ENCODE results near the gene CHD2.
"Not testable (repeated sequence)": the region's sequence is repeated elsewhere in the genome, so short reads cannot be mapped to it uniquely, and the experiment has no call there.

Gene CHD2

DNA sequence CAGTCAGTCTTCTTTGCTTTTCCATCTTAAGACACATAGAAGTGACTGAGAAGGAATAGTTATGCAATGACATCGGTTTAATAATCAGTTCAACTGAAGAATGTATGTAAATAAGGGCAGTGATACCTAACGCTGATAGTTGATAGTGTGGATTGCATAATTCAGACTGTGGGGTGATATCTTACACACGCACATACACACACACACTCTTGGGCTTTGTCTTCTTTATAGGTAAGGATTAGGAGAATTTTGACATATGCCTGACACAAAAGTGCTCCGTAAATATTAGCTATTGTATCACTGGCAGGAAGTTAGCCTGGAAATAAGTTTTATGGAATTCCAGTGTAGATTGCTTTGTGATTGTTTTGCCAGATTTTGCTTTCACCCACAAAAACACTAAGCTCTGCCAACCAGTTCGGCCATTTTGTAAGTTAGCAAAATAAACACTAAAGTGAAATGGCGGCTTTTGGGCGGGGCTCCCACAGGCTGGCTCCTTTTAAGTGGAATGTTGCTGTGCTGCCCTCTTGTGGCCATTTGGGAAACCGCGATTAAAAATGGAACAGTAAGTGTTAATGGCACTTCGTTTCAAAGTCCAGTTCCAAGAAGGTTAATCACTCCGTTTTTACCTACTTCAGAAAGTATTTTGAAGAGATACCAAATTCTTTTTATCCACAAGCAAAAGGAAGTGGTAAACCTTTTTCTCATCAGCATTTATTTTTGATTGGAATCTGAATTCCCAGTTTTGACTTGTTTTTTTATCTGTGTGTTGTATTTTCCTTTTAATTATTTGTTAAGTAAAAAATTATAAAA lies 17.7 kb downstream of the CHD2 start:
- Histone ChIP-seq H3K27me3 (ENCODE audit: insufficient read depth, insufficient read length) (no peaks in the 10 kb centered on the region), H3K4me3 (ENCODE audit: insufficient read length, low read depth) (no peak overlapping the region), H3K36me3 (ENCODE audit: insufficient read depth, insufficient read length, low read length) (peaks cover 35% of the 10 kb centered on the region), H3K4me1 (ENCODE audit: insufficient read depth, insufficient read length) (peaks cover 3% of the 10 kb centered on the region), H3K9ac (ENCODE audit: insufficient read length, low read depth) (no peak overlapping the region), H3K9me3 (ENCODE audit: insufficient read depth, low read length) (peaks cover 5% of the 10 kb centered on the region; the same call in 1 of the 2 replicates)
- peak; percentile 96 for DNase-seq (ENCODE audit: low read depth, low spot score)
- no peak for TF ChIP-seq SUZ12 (IDR thresholded peaks at IDR 0.05; ENCODE audit: extremely low read depth, insufficient read depth, insufficient read length)
- TF ChIP-seq YY1 (IDR thresholded peaks at IDR 0.05; ENCODE audit: insufficient read depth, insufficient read length): peak; percentile 97

DNA sequence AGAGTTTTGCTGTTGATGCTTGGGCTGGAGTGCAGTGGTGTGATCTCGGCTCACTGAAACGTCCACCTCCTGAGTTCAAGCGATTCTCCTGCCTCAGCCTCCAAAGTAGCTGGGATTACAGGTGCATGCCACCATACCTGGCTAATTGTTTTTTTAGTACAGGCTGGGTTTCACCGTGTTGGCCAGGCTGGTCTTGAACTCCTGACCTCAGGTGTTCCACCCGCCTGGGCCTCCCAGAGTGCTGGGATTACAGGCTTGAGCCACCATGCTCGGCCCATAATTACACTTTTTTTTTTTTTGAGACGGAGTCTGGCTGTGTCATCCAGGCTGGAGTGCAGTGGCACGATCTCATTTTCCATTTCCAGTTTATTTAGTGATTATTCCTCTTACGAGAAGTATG lies 18.8 kb downstream of the CHD2 start:
- not testable (repeated sequence) for H3K9me3 ChIP-seq (ENCODE audit: insufficient read depth, low read length); H3K27me3 ChIP-seq (ENCODE audit: insufficient read depth, insufficient read length); H3K4me3 ChIP-seq (ENCODE audit: insufficient read length, low read depth); H3K4me1 ChIP-seq (ENCODE audit: insufficient read depth, insufficient read length); DNase-seq (ENCODE audit: low read depth, low spot score); H3K9ac ChIP-seq (ENCODE audit: insufficient read length, low read depth)
- H3K36me3 ChIP-seq (ENCODE audit: insufficient read depth, insufficient read length, low read length): peaks cover 42% of the 10 kb centered on the region

DNA sequence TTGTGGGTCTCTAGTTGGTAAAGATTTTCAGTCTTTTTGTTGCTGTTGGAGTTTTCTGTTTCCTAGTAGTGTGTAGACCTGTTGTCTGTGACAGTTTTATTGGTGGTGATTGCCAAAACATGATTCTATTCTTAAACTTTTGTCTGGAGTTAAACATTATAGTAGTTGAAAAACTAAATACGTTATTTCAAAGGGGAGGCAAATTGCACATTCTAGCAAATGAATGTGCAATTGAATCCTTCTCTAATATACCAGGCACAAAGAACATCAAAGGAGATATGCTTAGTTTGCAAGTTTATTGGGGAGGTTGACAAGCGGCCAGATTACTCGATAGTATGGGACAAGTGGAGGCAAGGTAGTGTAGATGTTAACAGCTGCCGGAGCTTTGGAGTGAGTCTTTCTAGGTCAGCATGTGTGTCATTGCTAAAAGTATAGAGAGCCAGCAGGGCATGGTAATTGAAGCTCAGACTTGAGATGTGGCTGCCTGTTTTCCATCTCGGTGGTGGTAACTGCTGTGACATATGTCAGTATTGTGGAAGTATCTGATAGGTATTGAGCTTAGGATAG lies 20.6 kb downstream of the CHD2 start:
- Histone ChIP-seq H3K36me3 (ENCODE audit: insufficient read depth, insufficient read length, low read length) (peaks cover 60% of the 10 kb centered on the region), H3K27me3 (ENCODE audit: insufficient read depth, insufficient read length) (no peaks in the 10 kb centered on the region), H3K9ac (ENCODE audit: insufficient read length, low read depth) (no peak overlapping the region), H3K4me3 (ENCODE audit: insufficient read length, low read depth) (no peak overlapping the region), H3K9me3 (ENCODE audit: insufficient read depth, low read length) (peaks cover 5% of the 10 kb centered on the region; the same call in 1 of the 2 replicates), H3K4me1 (ENCODE audit: insufficient read depth, insufficient read length) (peaks cover 3% of the 10 kb centered on the region)
- TF ChIP-seq SUZ12 (IDR thresholded peaks at IDR 0.05; ENCODE audit: extremely low read depth, insufficient read depth, insufficient read length): no peak
- TF ChIP-seq ZNF274 (IDR thresholded peaks at IDR 0.05; ENCODE audit: low read depth, low read length): no peak
- no peak for TF ChIP-seq YY1 (IDR thresholded peaks at IDR 0.05; ENCODE audit: insufficient read depth, insufficient read length)
- DNase-seq (ENCODE audit: low read depth, low spot score): no peak

GRCh38 chr15:92921215-92922131 lies 21.3 kb downstream of the CHD2 start:
- Histone ChIP-seq H3K4me3 (ENCODE audit: insufficient read length, low read depth) (no peak overlapping the region), H3K9me3 (ENCODE audit: insufficient read depth, low read length) (peaks cover 5% of the 10 kb centered on the region; the same call in 1 of the 2 replicates), H3K27me3 (ENCODE audit: insufficient read depth, insufficient read length) (no peaks in the 10 kb centered on the region), H3K4me1 (ENCODE audit: insufficient read depth, insufficient read length) (peaks cover 3% of the 10 kb centered on the region), H3K9ac (ENCODE audit: insufficient read length, low read depth) (no peak overlapping the region), H3K36me3 (ENCODE audit: insufficient read depth, insufficient read length, low read length) (peaks cover 62% of the 10 kb centered on the region)
- no peak for TF ChIP-seq SUZ12 (IDR thresholded peaks at IDR 0.05; ENCODE audit: extremely low read depth, insufficient read depth, insufficient read length)
- TF ChIP-seq YY1 (IDR thresholded peaks at IDR 0.05; ENCODE audit: insufficient read depth, insufficient read length): no peak
- no peak for TF ChIP-seq ZNF274 (IDR thresholded peaks at IDR 0.05; ENCODE audit: low read depth, low read length)
- no peak for DNase-seq (ENCODE audit: low read depth, low spot score)

DNA sequence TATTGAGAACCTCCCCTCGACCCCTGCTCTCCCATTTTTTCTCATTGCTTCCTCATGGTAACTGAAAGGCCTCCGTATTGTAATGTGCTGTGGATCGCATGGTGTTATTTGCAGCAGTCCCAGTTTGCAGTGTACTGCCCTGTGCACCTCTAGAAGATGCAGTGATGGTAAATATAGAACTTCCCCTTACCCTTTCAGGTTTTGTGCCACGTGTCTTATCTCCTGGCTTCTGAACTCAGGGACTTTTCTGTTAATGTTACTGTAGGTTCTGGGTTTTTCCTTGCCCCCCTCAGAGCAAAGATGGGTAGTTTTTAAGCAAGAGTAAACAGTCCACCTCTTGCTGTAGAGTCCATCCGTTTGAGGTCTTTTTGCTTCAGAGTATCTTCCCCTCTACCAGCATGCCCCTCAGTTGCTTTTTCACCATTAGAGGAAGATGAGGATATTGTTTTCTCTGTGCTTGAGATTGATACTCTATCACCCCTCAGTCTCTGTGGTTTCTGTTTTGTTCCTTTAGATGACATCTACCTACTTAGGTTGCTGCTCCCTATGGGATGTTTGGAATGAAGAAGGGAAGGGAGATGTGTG lies 22.4 kb downstream of the CHD2 start:
- TF ChIP-seq SUZ12 (IDR thresholded peaks at IDR 0.05; ENCODE audit: extremely low read depth, insufficient read depth, insufficient read length): no peak
- TF ChIP-seq YY1 (IDR thresholded peaks at IDR 0.05; ENCODE audit: insufficient read depth, insufficient read length): no peak
- TF ChIP-seq ZNF274 (IDR thresholded peaks at IDR 0.05; ENCODE audit: low read depth, low read length): no peak
- Histone ChIP-seq H3K9ac (ENCODE audit: insufficient read length, low read depth) (no peak overlapping the region), H3K9me3 (ENCODE audit: insufficient read depth, low read length) (no peaks in the 10 kb centered on the region), H3K27me3 (ENCODE audit: insufficient read depth, insufficient read length) (no peaks in the 10 kb centered on the region), H3K4me3 (ENCODE audit: insufficient read length, low read depth) (no peak overlapping the region), H3K4me1 (ENCODE audit: insufficient read depth, insufficient read length) (peaks cover 3% of the 10 kb centered on the region), H3K36me3 (ENCODE audit: insufficient read depth, insufficient read length, low read length) (peaks cover 62% of the 10 kb centered on the region)
- no peak for DNase-seq (ENCODE audit: low read depth, low spot score)

GRCh38 chr15:92924216-92924615 lies 24.1 kb downstream of the CHD2 start:
- H3K4me3 ChIP-seq (ENCODE audit: insufficient read length, low read depth): no peak overlapping the region
- no peak for DNase-seq (ENCODE audit: low read depth, low spot score)
- peaks cover 3% of the 10 kb centered on the region for H3K4me1 ChIP-seq (ENCODE audit: insufficient read depth, insufficient read length)
- H3K27me3 ChIP-seq (ENCODE audit: insufficient read depth, insufficient read length): no peaks in the 10 kb centered on the region
- H3K9ac ChIP-seq (ENCODE audit: insufficient read length, low read depth): no peak overlapping the region
- TF ChIP-seq YY1 (IDR thresholded peaks at IDR 0.05; ENCODE audit: insufficient read depth, insufficient read length): no peak
- no peak for TF ChIP-seq SUZ12 (IDR thresholded peaks at IDR 0.05; ENCODE audit: extremely low read depth, insufficient read depth, insufficient read length)
- TF ChIP-seq ZNF274 (IDR thresholded peaks at IDR 0.05; ENCODE audit: low read depth, low read length): no peak
- H3K36me3 ChIP-seq (ENCODE audit: insufficient read depth, insufficient read length, low read length): peaks cover 75% of the 10 kb centered on the region
- no peaks in the 10 kb centered on the region for H3K9me3 ChIP-seq (ENCODE audit: insufficient read depth, low read length)

Data from NT2/D1 (cell line).